Spinal cord (tissue), 10 donors: ENCODE measurements around the gene CHML. TPM values are rescaled to one million over a fixed set of nuclear protein-coding genes. Genes with fewer than 3 reads are reported as not detected.

Experiments used
- DNase-seq, 6 donors: peaks; one replicate each; pipeline versions ENCODE4 v3.0.0 to v3.0.0-alpha.2; 2013 to 2015; ENCODE audit warnings: low spot score in 6 of 6, low read depth in 4 of 6
- H3K27ac ChIP-seq: one replicate; pipeline ENCODE4 v1.5.1; 2013; ENCODE audit warnings: low read depth, low read length, control low read depth
- H3K27me3 ChIP-seq: one replicate; pipeline ENCODE4 v1.6.1; 2013; ENCODE audit warnings: low read length; ENCODE audit not compliant: control insufficient read depth, insufficient read depth
- H3K36me3 ChIP-seq: one replicate; pipeline ENCODE4 v1.6.1; 2013; ENCODE audit warnings: low read length; ENCODE audit not compliant: control insufficient read depth, insufficient read depth
- H3K4me1 ChIP-seq: one replicate; pipeline ENCODE4 v1.6.1; 2013; ENCODE audit warnings: low read length; ENCODE audit not compliant: control insufficient read depth, insufficient read depth
- H3K4me3 ChIP-seq: one replicate; pipeline ENCODE4 v1.5.1; 2013; ENCODE audit warnings: low read depth, low read length, control low read depth
- H3K9me3 ChIP-seq: one replicate; pipeline ENCODE4 v1.6.1; 2013; ENCODE audit warnings: low read length; ENCODE audit not compliant: control insufficient read depth, insufficient read depth
- WGBS: methylation state at CpG from one replicate; pipeline ENCODE4 v1.1.5; 2013; ENCODE audit warnings: missing lambda C conversion rate; ENCODE audit not compliant: insufficient coverage; 5-methylcytosine and 5-hydroxymethylcytosine counted together
- polyA plus RNA-seq, 2 donors: library from polyadenylated mRNA; unstranded; fragments of 120-200 nt; gene quantifications; one replicate each; pipeline ENCODE4 v1.2.1, GENCODE V29; 2013; ENCODE audit not compliant: insufficient read length in 2 of 2
- total RNA-seq, 2 donors: library from RNA; depleted of rRNA in 1 of 2; stranded (reverse); fragments of 120-200 nt in 1 of 2; fragments of >200 nt in 1 of 2; gene quantifications; one replicate each; pipeline versions ENCODE4 v1.2.3 to v1.2.4, GENCODE V29; 2013 to 2014
- donor health status: healthy.

The CHML gene
- total and polyA plus RNA-seq, 4 donors = 13.5 to 30.2 (median 19.3) TPM

DNA sequence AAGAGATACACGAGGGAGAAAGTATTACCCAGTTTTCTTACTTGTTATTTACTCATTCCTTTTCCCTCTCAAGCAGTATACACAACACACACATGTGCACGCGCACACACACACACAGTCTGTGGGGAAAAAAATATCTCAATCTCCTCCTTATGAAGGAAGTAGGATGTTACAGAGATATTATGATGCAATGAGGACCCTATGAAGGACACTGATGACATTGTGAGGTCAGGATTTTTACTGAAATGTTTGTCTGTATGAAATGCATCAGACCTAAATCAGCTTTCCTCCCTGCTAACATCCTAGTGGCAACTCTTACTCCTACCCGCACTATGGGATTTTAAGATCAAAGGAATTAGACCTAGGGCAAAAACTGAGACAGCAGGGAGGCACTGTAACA lies 11.8 kb upstream of the CHML start, which contains the start of gene WDR64:
TSS of gene WDR64 (plus strand) at position 270 of the 400 bp plus-strand sequence. CDS start 204 bp downstream, outside the sequence.
- Histone ChIP-seq H3K27ac (no peak within 1 kb of the TSS), H3K9me3 (no peaks in the 10 kb centered on the region), H3K27me3 (no peaks in the 10 kb centered on the region), H3K4me3 (no peak within 1 kb of the TSS), H3K4me1 (no peaks in the 10 kb centered on the region), H3K36me3 (no peaks in the 10 kb centered on the region)
- DNase-seq = no peak
- WGBS = 100% methylated on average over 1 of the region's 4 CpGs

DNA sequence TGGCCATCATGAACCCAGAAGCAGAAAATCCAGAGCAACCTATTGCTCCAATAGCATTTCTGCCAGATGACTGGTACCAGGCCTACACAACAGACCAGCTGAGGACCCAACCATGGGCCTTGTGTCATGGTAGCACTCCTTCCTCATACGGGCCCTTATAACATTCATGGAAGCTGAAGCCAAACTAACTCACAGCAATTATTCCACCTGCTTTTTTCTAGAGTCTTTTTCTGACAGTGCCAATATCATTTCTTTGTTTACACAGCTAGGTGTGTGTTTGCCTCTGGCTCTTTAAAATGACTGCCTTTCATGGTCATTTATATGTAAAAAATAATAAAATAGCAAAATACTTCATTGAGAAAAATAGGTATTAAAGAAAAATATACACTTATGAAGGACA lies 8.0 kb upstream of the CHML start:
- no peak for DNase-seq
- no peaks in the 10 kb centered on the region for H3K4me1 ChIP-seq
- WGBS = no CpG with 5 or more reads among the region's 1 CpG
- no peaks in the 10 kb centered on the region for H3K27me3 ChIP-seq
- H3K36me3 ChIP-seq = no peaks in the 10 kb centered on the region
- H3K27ac ChIP-seq = no peak overlapping the region
- H3K9me3 ChIP-seq = no peaks in the 10 kb centered on the region
- no peak overlapping the region for H3K4me3 ChIP-seq

DNA sequence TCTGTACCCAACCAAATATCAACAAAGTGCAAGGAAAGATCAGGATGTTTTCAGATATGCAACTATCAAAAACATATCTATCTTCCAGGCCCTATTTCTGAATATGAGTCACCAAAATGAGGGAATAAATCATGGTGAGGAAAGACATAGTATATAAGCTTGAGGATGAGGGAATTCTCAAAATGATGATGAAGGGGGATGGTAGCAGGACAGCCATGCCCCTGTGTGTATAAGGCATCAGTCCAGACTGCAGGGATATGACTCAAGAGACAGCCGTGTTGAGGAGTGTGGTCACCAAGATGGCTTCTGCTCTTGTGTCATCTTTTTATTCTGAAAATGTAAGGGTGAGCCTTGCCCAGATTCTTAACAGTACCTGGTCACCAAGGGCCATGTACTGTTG lies 7.5 kb upstream of the CHML start:
- Histone ChIP-seq H3K27ac (no peak overlapping the region), H3K4me3 (no peak overlapping the region), H3K9me3 (no peaks in the 10 kb centered on the region), H3K36me3 (no peaks in the 10 kb centered on the region), H3K4me1 (no peaks in the 10 kb centered on the region), H3K27me3 (no peaks in the 10 kb centered on the region)
- DNase-seq = no peak
- WGBS = 89% methylated on average over 1 of the region's 1 CpG

DNA sequence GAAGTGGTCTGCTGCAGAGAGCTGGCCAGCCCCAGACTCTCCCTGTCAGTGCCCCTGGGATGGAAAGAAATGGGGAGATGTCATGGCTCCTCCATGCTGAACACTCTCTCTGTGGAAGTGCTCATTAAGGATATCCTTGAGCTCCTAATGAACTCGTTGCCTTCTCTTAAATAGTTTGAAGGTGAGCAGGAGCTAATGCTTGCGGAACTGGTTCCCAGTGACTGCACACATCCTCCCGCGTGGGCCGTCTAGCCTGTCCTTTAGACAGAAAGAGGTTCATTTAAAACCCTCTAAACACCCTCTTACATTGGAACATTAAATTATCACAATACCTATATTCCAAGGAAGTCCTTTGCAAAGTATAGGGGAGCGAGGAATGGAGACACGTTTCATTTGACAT lies 6.0 kb upstream of the CHML start:
- H3K36me3 ChIP-seq = no peaks in the 10 kb centered on the region
- no peak overlapping the region for H3K4me3 ChIP-seq
- DNase-seq = no peak
- WGBS = 92% methylated on average over 7 of the region's 7 CpGs
- no peaks in the 10 kb centered on the region for H3K9me3 ChIP-seq
- no peaks in the 10 kb centered on the region for H3K27me3 ChIP-seq
- no peak overlapping the region for H3K27ac ChIP-seq
- no peaks in the 10 kb centered on the region for H3K4me1 ChIP-seq

DNA sequence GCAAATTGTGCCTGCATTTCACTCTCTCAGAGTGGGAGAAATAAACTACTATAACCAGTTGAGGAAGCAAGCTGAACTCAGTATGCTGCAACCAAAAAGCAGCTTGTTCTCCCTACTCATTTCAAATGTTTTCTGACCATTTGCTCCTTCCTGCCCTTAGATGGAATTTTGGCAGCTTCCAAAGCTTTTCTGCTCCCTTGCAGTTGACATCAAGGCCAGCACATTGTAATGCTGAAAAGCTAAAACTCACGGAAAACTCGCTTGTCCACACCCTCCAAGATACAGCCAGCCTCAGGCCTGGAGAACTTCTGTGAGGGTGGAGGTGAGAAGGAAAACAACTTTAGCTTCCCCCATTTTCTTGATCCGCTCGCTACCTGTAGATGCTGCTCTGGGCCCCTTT lies 5.0 kb upstream of the CHML start:
- H3K4me1 ChIP-seq = peaks cover 6% of the 10 kb centered on the region
- WGBS = no CpG with 5 or more reads among the region's 4 CpGs

DNA sequence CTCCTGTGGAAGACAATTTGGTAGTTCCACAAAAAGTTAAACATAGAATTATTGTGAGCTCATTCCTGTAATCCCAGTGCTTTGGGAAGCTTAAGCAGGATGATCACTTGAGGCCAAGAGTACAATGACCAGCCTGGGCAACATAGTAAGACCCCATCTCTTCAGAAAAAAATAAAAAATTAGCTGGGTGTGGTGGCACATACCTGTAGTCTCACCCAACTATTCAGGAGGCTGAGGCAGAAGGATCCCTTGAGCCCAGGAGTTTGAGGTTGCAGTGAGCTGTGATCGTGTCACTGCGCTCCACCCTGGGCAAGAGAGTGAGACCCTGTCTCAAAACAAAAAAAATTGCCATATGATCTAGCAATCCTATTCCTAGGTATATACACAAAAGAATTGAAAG lies 4.1 kb upstream of the CHML start:
- H3K9me3 ChIP-seq = no peaks in the 10 kb centered on the region
- WGBS = no CpG with 5 or more reads among the region's 2 CpGs
- no peak overlapping the region for H3K4me3 ChIP-seq
- no peak for DNase-seq
- no peaks in the 10 kb centered on the region for H3K36me3 ChIP-seq
- H3K27ac ChIP-seq = no peak overlapping the region
- no peaks in the 10 kb centered on the region for H3K27me3 ChIP-seq
- peaks cover 6% of the 10 kb centered on the region for H3K4me1 ChIP-seq

More for the DNA sequence above, 5.0 kb upstream of the CHML start:
- no peak overlapping the region for H3K4me3 ChIP-seq
- H3K36me3 ChIP-seq = no peaks in the 10 kb centered on the region
- no peak for DNase-seq
- H3K9me3 ChIP-seq = no peaks in the 10 kb centered on the region
- H3K27me3 ChIP-seq = no peaks in the 10 kb centered on the region
- H3K27ac ChIP-seq = no peak overlapping the region

DNA sequence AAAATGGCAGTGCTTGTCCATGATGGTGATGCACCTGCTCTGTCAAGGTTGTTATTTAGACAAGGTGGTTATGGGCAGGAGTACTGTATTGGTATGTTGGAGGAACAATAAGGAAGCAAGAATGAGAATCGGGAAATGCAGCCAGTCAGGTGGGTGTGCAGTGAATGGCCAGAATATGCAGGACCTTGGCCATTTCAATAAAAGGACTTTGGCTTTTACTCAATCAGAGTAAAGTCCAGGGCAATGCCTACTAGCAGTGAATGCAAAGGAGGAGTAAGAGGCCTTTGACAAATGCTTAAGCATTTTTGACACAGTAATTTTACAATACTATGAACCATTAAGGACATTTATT lies 2.4 kb upstream of the CHML start:
- Histone ChIP-seq H3K27me3 (no peaks in the 10 kb centered on the region), H3K36me3 (no peaks in the 10 kb centered on the region), H3K9me3 (no peaks in the 10 kb centered on the region), H3K27ac (no peak overlapping the region), H3K4me3 (no peak overlapping the region), H3K4me1 (peaks cover 6% of the 10 kb centered on the region)
- WGBS = 89% methylated on average over 1 of the region's 1 CpG
- DNase-seq = no peak

DNA sequence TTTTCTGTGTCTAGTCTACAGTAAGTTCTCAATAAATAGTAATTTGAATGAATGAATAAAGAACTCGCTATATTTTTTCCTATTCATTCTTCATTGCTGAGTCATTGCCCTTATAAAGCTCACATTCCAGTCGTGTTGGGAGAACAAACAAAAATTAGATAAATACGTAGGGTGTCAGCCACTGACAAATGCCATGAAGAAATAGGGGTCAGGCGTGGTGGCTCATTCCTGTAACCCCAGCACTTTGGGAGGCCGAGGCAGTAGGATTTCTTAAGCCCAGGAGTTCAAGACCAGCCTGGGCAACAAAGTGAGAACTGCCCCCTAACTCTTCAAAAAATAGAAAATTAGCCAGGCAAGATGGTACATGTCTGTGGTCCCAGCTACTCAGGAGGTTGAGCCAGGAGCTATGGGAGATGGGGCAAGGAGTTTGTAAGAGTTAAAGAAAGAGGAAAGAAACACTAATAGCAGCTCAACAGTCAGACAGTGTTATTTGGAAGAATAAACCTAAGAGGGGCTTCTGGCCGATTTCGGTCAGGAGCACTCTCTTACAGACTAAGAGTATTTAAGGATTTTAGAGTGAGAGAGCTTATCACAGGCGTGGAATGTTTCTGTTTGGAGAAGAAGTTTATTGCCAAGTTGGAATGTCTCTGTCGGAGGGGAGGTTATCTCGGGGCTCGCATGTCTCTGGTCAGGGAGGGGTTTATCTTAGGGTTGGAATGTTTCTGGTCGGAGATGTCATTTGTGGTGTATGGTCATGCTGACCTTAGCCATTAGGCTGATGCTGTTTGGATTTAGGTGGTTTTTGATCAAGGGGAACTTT lies 1.8 kb upstream of the CHML start:
- Histone ChIP-seq H3K4me1 (peaks cover 6% of the 10 kb centered on the region), H3K4me3 (no peak overlapping the region), H3K27ac (no peak overlapping the region), H3K9me3 (no peaks in the 10 kb centered on the region), H3K27me3 (no peaks in the 10 kb centered on the region), H3K36me3 (no peaks in the 10 kb centered on the region)
- DNase-seq = no peak
- WGBS = 95% methylated on average over 11 of the region's 12 CpGs

DNA sequence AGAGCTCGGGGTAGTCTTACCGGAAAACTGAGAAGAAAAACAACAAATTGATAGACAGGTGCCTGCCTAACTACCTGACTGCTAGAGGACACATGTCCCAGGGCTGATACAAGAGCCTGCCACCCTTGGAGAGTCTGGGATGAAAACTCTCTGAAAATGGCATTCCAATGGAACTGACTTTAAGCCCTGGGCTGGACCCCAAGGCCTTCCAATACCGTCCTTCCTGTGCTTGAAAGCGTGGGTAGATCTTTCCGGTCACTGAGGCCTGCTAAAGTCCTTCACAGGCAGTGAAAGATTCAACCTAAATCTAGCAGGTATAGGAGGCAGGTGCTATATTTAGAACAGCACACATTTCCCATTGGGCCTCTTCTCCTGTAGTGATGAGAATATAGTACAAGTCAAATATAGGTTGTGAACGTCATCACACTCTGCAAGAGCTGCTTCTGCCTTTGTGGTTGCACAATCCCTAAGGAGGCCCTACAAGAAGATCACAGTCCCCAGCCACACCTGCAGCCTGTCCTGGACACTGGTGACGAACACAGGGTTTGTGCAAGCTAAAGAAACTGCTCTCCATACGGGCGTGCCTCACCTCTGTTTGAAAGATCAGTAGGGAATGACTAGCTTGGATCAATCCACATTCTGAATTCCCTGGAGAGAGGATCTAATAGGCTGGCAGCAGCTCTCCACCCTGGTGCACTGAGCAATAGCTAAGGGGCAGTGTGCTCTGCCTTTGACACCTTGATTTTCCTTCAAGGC lies 876 bp upstream of the CHML start:
- Histone ChIP-seq H3K27ac (peak overlapping the region; percentile 73), H3K27me3 (no peaks in the 10 kb centered on the region), H3K4me3 (peak overlapping the region; percentile 48), H3K9me3 (no peaks in the 10 kb centered on the region), H3K36me3 (no peaks in the 10 kb centered on the region), H3K4me1 (peaks cover 6% of the 10 kb centered on the region)
- DNase-seq = peak in 1 of 6 donors; percentile 10
- WGBS = 97% methylated on average over 8 of the region's 9 CpGs
